ENCODE measurements around the gene LAMA2. TPM values are rescaled to one million over a fixed set of nuclear protein-coding genes. Genes with fewer than 3 reads are reported as not detected.

Gene LAMA2
- total and polyA plus RNA-seq, 2 of the 8 experiments (the other 6 are each of a cell fraction or from before 2014, with no cell fraction given): 1.3 to 3.8 TPM

DNA sequence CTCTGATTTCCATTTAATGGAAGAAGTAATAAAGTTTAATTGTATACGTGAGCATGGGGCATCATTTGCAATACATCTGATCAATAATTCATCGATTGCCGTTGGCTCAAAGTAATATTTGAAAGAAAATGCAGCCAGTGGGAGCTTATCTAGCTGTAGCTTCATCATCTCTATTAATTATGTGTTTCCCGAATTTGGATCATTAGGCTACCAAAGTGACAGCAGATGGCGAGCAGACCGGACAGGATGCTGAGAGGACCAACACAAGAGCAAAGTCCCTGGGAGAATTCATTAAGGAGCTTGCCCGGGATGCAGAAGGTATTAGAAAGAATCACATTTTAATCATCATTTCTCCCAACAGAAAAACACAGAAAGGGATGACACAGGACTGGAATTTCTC, 500.0 kb downstream of the LAMA2 start:
- Histone ChIP-seq H3K36me3 (ENCODE audit: control insufficient read depth in 2 of 4, insufficient read depth in 4 of 4, low read length in 3 of 4) (no peaks in the 10 kb centered on the region), H3K4ac (replicated peaks; ENCODE audit: insufficient read length, low read depth, low read length) (peak overlapping the region; percentile 69), H2AK5ac (ENCODE audit: low read depth, low read length) (no peak overlapping the region), H2BK12ac (ENCODE audit: low read depth, low read length) (no peak overlapping the region), H3K18ac (ENCODE audit: extremely low read depth, low read length) (no peak overlapping the region), H2BK120ac (replicated peaks; ENCODE audit: low read depth, low read length) (no peak overlapping the region), H3K9me3 (ENCODE audit: insufficient read depth in 2 of 2, low read depth in 1 of 2, low read length in 1 of 2) (no peaks in the 10 kb centered on the region), H3K14ac (ENCODE audit: insufficient read length) (no peak overlapping the region), H3K4me2 (ENCODE audit: insufficient read depth in 1 of 2, low read depth in 2 of 2, low read length in 2 of 2) (no peak overlapping the region), H3K4me3 (ENCODE audit: extremely low read depth in 1 of 4, insufficient read depth in 2 of 4, low read depth in 3 of 4, low read length in 4 of 4) (no peak overlapping the region), H3K79me2 (ENCODE audit: control insufficient read depth in 1 of 2, insufficient read depth in 2 of 2, low read length in 2 of 2) (no peaks in the 10 kb centered on the region), H3K79me1 (ENCODE audit: low read depth, low read length) (no peaks in the 10 kb centered on the region), H2AFZ (ENCODE audit: low read length) (no peak overlapping the region), H4K5ac (ENCODE audit: insufficient read length, low read depth, low read length) (no peak overlapping the region), H3K23me2 (ENCODE audit: low read depth, low read length) (no peaks in the 10 kb centered on the region; the same call in 1 of the 2 replicates), H3K4me1 (replicated peaks in 1 of 4; ENCODE audit: control insufficient read depth in 3 of 4, insufficient read depth in 4 of 4, low read length in 3 of 4) (no peaks in the 10 kb centered on the region), H4K8ac (ENCODE audit: extremely low read depth, insufficient read depth, low read length) (no peak overlapping the region), H3K56ac (replicated peaks; ENCODE audit: insufficient read length, low read depth, low read length) (no peak overlapping the region), H3K27me3 (replicated peaks in 1 of 4; ENCODE audit: control insufficient read depth in 3 of 4, extremely low read depth in 1 of 4, insufficient read depth in 3 of 4, low read length in 3 of 4) (no peaks in the 10 kb centered on the region), H2BK20ac (ENCODE audit: low read length) (no peak overlapping the region), H4K91ac (replicated peaks; ENCODE audit: insufficient read length, low read length) (no peak overlapping the region), H3K27ac (ENCODE audit: low read depth, low read length) (no peak overlapping the region), H4K20me1 (replicated peaks in 1 of 2; ENCODE audit: control insufficient read depth in 1 of 2, insufficient read depth in 2 of 2, low read length in 2 of 2) (no peaks in the 10 kb centered on the region), H2BK15ac (ENCODE audit: low read length) (no peak overlapping the region), H2BK5ac (ENCODE audit: low read depth, low read length) (no peak overlapping the region), H3K9ac (replicated peaks in 1 of 4; ENCODE audit: extremely low read depth in 1 of 4, low read depth in 3 of 4, low read length in 3 of 4) (no peak overlapping the region), H3K23ac (ENCODE audit: insufficient read length) (no peak overlapping the region)
- no peak for DNase-seq (ENCODE audit: low read depth in 1 of 2, low spot score in 2 of 2)
- CTCF ChIA-PET (ENCODE audit: partially characterized antibody): interaction anchor here (0.7 to 1.6 kb wide), 3 partner anchors 34 to 493 kb away, joined by 3 to 6 read pairs (median 4); no protein-coding TSS in a partner anchor
- FAIRE-seq: no peak
- TF ChIP-seq TAF1 (IDR thresholded peaks at IDR 0.05; ENCODE audit: low read depth, low read length) (no peak), RNF2 (IDR thresholded peaks at IDR 0.05; ENCODE audit: borderline replicate concordance, low read depth, low read length, missing control alignments, poor library complexity, severe bottlenecking) (no peak), BRCA1 (IDR thresholded peaks at IDR 0.05; ENCODE audit: low read depth, low read length) (no peak), POU5F1 (IDR thresholded peaks at IDR 0.05; ENCODE audit: low read depth, low read length) (no peak), ASH2L (IDR thresholded peaks at IDR 0.05; ENCODE audit: low read length) (no peak), SIRT6 (IDR thresholded peaks at IDR 0.05; ENCODE audit: low read length) (no peak), SP4 (IDR thresholded peaks at IDR 0.05; ENCODE audit: low read length) (no peak)
- TF ChIP-seq, protein P1, sequence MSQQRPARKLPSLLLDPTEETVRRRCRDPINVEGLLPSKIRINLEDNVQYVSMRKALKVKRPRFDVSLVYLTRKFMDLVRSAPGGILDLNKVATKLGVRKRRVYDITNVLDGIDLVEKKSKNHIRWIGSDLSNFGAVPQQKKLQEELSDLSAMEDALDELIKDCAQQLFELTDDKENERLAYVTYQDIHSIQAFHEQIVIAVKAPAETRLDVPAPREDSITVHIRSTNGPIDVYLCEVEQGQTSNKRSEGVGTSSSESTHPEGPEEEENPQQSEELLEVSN (IDR thresholded peaks at IDR 0.05): no peak
- 90% methylated on average over 7 of the region's 7 CpGs; no CpG with 5 or more reads in 1 of the 2 experiments for WGBS, 2 experiments (ENCODE audit: extremely low coverage in 1 of 2, insufficient coverage in 1 of 2, insufficient read length in 1 of 2, insufficient replicate concordance in 2 of 2, low coverage in 1 of 2, low lambda C conversion rate in 2 of 2, missing lambda C conversion rate in 1 of 2)
- POLR2A ChIA-PET (ENCODE audit: partially characterized antibody): no interaction called here
